HG03521 (cell line): ENCODE data around the gene LCA5.
"Not testable (repeated sequence)": the region's sequence is repeated elsewhere in the genome, so short reads cannot be mapped to it uniquely, and the experiment has no call there.

Source experiments
- ATAC-seq: cut with Tn5 transposase; IDR thresholded peaks from one replicate; pipeline ENCODE4 v1.9.1; 2021; ENCODE audit warnings: mild to moderate bottlenecking, moderate library complexity; ENCODE audit not compliant: unreplicated experiment

The LCA5 gene

DNA sequence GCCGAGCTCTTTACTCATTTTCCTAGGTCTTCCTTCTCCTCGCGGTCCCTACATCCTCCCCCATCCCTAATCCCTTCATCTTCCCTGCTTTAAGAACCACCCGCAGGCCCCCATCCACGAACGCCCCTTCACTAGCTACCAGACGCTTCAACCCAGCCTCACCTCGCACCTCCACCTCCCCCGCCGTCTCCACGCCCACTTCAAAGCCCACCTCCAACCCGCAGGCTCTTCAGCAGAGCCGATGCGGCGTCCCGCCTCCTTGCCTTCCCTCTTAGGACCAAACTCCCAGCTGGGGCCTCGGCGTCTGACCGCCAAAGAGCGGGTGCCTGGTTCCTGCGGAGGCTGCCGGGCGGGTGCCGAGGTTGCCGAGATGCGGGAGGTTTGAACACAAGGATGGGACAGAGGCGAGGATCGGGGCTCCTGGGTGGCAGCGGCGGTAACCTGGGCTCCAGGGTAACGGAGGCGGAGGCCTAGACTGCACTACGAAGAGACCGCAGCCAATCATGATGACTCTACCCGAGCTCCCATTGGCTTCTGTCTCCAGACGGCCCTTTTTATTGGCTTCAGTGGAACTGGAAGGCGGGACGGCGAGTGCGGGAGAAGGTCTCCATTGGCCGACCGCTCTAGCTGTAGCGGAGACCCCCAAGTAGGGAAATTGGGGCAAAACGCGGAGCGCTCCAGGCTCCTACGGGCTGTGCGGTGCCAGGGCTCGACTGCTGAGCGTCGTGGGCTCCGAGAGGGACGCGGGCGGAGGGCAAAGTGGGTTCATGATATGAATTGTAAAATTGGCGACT, at the start of gene LCA5:
Gene LCA5 (minus strand): TSS at position 477 of the 794 bp plus-strand sequence. CDS start 18,536 bp downstream, outside the sequence.
- peak; percentile 100 for ATAC-seq

DNA sequence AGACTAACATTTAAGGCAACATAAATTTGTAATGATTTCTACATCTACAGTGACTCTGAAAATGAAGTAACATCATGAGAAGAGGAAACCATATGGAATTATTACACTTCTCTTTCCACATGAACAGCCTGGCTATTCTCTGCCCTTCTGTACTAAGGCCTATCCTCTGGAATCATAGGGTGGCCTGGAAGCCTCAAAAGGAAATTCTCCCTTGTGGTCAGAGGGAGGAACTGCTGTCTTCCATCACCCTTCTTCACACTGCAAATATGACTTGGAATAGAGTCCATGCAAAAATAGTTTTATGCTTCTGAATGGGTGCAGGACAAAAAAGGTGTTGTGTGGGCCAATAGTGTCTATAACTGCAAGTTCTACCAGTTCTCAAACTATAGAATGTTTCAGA, 49.3 kb upstream of the LCA5 start:
- no peak for ATAC-seq

DNA sequence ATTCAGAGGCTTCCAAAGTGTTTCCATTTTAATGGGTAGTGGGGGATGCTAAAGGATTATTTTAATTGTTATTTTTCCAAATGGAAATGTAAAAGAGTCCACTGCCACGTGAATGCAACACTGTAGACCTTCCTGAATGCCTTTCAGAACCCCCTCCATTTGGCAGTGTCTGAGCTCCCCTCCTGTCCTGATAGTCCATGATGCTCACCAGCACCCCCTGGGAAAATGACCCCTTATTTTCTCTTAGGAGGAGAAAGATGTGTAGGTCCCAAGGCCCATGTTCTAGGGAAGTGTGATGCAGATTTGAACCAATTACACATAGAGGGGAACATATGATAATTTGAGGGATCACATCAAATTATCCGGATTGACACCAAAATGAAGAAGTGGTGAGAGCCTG, 47.1 kb upstream of the LCA5 start:
- no peak for ATAC-seq

DNA sequence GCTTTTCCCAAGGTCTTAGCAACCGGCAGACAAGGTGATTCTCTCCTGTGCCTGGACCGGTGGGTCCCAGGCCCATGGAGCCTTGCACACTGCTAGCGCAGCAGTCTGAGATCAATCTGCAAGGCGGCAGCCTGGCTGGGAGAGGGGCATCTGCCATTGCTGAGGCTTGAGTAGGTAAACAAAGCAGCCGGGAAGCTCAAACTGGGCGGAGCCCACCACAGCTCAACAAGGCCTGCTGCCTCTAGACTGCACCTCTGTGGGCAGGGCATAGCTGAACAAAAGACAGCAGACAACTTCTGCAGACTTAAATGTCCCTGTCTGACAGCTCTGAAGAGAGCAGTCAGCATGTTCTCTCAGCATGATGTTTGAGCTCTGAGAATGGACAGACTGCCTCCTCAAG, 40.7 kb upstream of the LCA5 start:
- ATAC-seq: not testable (repeated sequence)

DNA sequence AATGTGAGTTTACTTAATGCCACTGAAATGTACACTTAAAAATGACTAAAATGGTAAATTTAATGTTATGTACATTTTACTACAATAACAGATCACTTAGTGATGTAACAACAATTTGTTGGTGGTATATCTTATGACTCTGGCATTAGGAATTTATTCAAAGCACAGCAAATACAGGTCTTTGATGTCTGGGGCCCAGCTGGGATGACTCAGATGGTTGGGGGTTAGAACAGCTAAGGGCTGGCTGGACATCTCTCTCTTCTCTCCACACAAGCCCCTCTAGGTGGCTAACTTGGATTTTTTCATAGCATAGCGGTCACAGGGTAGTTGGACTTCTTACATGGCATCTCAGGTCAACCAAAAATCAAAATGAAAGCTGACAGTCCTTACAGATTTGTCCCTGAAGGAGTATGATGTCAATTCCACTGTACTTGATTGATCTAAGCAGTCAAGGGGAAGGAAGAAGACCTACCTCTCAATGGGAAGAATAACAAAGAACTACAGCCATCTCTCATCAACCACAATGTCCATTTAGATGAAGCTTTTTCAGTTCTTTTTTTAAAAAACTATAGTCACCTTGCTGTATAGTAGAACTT, 37.5 kb upstream of the LCA5 start:
- no peak for ATAC-seq

DNA sequence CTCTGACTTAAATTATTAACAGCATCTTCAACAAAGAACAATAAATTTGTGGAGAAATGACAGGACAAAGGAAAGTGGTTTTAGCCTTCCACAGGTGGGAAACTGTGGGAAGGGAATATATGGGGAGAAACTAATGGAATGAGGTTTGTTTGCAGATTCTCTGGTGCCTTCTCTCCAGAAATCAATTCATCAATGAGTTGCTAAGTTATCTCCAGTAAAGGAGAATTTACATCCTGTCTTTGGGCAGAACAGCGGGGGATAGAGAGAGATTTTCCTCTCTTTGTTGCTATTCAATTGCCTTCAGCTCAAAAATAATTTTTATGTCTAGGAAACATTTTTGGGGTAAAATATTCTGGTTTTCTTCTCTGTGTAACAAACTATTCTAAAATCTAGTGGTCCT, 36.9 kb upstream of the LCA5 start:
- no peak for ATAC-seq

DNA sequence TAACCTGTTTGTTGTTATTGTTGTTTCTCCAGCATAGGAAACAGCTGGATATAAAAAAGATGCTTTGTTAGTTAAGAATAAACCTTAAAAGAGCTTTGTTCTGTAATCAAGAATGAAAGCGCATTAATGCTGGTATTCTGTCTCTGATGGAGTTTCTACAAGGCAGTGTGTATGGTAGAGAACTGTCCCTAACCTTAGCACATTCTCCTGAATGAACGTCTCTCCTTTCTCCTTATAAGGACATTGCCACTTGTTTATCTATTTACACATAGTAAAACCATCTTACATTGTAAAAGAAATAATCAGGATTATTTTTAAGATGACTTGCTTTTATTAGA, 33.8 kb upstream of the LCA5 start:
- ATAC-seq: no peak

DNA sequence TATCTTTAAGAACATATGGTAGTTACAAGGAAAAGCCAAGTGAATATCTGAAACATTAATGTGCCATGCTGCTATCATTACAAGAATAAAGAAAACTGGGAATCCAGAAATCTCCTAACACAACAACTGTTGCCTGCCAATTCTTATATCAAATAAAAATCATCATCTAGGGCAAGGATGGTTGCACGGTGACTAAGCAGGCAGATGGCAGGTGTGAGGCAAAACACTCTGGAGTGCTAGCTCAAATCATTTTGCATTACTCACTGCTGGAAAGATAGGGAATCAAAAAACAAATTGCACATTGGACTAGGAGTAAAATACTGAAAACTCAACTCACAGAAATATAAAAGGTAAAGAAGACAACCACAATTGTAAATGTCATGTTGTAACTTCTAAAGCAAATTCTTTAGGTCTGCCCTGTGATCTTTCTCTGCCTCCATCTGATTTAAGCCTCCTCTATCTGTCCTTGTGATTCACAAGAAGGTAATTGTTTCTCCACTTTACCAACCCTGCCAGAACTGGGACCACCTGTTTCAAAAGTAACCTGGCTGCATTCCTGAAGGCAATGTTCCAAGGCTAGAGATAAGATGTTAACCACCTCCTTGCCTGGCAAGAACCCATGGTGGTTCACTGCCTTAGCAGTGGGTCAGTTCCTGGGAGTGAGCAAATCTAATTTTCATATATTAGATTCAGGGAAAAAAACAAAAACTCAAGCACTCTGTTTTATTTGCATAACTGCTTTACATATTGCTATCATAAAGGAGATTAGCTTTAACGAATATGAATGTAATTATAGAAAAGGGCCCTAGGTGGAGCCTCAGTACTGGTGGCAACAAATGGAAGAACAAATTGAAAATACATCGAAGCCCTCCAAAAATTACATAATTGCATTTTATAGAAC, 33.1 kb upstream of the LCA5 start:
- peak; percentile 95 for ATAC-seq

DNA sequence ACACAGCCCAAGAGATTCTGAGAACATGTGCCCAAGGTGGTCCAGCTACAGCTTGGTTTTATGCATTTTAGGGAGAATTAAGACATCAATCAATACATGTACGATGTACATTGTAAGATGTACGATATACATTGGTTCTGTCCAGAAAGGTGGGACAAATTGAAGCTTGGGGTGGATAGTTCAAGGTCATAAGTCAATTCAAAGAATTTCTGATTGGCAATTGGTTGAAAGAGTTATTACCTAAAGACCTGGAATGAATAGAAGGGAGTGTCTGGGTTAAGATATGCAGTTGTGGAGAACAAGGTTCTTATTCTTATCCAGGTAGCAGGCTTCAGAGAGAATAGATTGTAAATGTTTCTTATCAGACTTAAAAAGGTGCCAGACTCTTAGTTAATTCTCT, 31.8 kb upstream of the LCA5 start:
- ATAC-seq: no peak

DNA sequence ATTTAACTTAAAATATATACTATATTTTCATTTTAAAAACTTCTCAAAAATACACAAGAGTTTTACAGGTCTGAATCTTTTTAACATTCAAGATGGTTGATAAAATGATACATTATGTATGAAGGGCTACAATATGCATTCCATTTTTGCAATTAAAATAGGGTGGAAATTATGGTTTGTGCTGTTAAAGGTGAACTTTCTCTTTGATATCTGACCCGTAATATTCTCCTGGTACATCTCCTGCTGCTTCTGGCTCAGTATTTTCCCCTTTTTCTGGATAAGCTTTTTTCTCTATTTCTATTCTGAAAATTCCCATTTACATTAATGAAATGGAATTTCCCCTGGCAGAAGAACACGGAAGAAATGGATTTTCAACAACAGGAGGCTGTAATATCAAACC, 27.4 kb upstream of the LCA5 start:
- no peak for ATAC-seq

DNA sequence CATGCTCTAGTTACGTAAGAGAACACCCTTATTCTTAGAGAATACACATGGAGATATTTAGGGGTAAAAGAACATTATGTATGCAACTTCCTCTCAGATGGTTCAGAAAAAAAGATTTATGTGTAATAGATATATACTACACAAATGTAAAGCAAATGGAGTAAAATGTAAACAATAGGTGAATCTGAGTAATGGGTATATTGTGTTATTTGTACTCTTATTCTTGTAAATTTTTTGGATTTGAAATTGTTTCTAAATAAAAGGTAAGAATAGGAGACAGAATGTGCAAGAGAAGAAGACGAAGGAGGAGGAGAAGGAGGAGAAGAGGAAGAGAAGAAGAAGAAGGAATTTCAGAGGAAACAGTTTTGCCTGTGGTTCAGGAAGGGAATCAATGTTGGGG, 22.5 kb upstream of the LCA5 start:
- ATAC-seq: no peak

DNA sequence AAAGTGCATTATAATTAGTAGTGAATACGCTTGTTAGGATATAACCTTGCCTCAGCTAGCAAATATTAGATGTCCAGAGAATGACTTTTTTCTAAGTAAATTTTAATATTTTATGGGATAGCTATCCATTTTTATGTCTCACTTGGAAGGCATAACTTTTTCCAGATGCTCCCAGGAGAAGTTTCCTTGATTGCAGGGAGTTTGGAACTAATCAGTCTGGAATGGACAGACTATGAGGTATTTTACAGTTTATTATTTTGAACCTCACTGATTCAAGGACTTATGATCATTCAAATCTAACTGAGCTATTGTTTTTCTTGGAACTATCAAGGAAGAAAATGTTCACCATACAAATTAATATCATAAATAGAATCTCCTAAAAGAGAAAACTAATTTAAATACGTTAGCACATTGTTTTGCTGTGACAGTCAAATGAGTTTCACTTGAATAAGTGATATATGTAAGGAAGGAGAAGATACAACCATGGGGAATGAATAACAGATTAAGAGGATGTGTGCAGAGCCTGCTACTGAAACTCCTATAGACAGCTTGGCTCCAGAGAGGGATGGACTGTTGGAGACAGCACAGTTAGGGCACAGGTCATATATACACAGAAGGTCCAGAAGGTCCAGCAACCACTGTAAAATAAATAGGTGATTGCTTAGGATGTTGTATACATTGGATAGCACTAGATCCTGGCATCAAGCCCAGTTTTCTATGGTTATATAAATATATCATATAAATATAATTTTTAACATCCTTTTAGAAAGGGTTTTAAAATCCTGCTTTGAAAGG, 20.6 kb upstream of the LCA5 start:
- no peak for ATAC-seq

DNA sequence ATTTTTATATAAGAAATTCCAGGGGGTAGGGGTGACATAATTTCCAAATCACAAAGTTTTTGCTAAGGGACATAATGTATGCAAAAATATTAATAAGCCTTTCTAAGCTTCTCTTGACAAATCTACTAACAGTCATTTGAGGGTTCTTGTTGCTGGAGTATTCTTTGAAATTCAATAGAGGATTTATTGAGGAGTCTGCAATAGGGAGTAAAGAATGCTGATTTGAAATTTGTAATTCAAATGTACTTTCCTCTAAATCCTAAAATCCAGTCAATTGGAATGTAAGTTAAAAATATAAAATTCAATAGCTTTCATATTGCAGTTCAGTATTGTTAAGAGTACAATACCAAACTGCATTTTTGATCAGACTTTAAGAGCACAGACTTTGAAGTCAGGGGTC, 17.1 kb upstream of the LCA5 start:
- no peak for ATAC-seq

DNA sequence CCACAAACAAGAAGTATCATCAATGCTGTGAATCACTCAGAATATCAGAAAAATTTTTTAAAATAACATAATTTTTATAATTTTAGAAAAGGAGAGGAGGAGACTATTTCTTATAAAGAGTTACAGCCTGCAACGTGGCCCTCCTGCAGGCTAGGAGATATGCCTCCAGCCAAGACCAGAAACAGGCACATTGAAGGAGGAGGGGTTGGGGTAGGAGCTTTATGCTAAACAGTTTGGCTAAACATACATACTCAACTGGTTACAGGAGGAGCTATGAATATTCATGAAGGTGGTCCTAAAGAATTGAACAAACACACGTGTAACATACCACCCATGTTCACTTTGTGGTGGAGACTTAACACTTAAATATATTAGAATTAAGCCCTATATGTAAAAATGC, 14.2 kb upstream of the LCA5 start:
- ATAC-seq: no peak

DNA sequence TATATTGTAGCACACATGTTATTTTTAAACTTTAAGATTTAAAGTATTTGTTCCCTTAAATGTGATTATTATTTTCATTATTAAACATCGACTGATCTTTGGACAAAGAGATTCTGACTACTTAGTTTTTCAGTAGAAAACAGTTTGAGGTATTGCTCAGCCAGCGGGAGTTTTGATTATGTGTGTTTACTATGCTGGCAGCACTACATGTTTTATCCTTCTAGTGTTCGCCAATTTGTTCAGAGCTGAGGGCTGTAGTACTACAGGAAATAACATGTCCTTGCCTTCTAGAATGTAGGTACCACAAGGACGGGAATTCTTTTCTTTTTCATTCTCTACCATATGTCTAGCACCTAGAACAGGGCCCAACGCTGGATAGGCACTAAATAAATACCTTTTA, 11.1 kb upstream of the LCA5 start:
- no peak for ATAC-seq

DNA sequence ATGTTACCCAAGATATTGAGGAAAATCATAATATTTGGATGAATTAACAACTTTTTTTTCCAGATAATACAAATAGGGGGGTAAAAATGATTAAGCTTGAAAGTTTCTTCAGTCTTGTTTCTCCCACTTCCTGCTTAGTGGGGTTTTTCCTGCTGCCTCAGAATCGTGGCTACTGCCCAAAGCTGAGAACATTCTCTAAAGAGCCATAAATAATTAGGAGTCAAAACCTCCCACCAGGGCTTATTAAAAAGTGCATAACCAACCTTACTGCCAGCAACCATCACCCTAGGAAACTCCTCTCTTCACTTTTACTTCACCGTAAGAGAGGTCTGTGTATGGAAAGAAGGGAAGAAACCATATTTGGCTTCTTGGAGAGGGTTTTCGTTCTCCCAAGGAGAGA, 9.0 kb upstream of the LCA5 start:
- no peak for ATAC-seq

DNA sequence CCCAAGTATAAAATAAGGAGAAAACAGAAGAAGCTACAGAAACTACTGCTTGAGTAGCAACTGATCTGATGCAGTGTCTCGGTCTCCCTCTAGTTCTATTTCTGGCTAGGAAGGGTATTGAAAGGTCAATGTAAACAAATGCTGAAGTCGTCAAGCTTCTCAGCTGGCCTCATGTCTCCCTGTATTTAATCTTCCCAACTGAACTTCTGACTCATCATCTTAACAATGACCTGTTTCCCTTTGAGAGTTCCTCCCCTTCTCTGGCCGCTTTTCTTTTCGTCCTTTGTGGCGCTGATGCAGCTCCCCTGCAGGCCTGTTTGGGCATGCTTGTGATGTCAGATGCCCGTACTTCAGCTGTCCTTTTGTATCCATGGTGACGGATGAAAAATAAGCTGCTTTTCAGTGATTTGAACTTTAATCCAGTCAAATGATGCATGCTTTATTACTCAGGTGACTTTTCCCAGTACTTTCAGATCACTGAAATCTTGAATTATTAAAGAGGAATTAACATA, 7.8 kb upstream of the LCA5 start:
- ATAC-seq: peak; percentile 85

DNA sequence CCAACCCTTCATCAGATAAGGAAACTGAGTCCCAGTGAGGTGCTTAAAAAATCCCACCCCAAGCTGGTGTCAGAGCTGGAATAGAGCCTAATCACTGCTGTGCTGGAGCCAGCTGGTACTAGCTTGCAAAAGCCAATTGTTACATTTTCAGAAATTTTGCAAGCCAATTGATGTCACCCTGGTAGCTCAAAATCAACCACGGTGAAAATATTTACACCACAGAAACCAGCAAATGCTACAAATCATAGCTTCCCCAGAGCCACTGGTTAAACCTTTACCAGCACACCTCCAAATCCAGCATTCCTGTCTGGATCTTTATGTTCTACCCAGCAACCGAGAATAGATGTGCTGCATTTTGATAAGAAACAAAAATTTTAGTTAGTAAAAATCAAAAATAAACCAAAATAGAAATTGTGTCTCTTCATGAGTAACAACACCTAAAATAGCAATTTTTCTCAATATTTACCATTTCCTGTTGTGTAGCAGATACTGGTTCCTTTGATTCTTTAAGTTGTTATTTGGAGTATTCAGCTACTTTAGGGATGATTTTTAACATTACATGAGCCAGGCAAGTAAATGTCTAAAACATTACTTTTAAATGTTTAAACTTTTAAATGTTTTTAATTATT, 7.2 kb upstream of the LCA5 start:
- ATAC-seq: peak; percentile 59

DNA sequence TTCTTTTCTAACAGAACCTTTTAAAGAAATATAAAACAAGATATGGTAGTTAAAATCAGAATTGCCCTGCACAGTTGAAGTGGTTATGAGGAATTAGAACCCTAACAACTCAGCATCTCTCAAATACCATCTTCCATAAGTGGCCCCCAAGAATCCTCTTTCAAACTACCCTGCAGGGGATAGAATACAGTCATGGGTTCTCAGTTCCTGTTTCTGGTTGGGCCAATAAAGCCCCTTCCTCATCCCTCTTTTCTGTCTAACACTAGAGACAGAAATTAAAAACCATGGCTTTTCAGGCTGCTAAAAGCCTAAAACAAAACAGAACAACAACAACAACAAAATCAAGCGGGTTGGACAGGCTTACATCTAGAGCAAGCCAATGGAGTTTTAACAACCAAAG, 6.7 kb upstream of the LCA5 start:
- peak; percentile 13 for ATAC-seq

DNA sequence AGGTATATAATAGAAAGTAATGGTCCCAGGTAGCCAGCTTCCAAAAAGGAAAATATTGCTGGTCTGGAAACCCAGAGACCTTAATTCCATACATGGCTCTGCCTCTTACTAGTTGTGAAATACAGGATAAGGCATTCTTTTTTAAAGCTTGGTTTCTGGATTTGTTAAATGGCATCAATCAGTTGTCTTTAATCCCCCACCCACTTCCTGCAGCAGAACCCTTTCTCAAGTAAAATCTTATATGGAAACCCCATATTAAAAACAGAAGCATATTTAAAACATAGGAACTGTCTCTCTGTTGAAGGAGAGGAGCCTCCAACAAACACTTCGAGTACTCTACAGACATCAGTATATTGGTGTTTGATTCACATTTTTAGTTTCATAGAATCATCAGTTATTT, 6.2 kb upstream of the LCA5 start:
- no peak for ATAC-seq
